ENCODE data around the gene ROR1.
"Not testable (repeated sequence)": the region's sequence is repeated elsewhere in the genome, so short reads cannot be mapped to it uniquely, and the experiment has no call there.

Gene ROR1

DNA sequence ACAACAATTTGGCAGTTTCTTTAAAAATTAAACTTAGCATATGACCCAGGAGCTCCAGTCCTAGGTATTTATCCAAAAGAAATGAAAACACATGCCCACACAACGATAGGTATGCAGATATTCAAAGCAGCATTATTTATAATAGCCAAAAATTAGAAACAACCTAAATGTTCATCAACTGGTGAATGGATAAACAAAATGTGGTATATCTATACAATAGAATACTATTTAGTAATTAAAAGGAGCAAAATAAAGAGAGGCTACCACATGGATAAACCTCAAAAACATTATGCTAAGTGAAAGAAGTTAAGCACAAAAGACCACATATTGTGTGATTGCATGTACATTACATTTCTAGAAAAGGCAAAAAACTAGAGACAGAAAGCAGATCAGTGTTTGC, 51.3 kb downstream of the ROR1 start:
- DNase-seq, result no peak

DNA sequence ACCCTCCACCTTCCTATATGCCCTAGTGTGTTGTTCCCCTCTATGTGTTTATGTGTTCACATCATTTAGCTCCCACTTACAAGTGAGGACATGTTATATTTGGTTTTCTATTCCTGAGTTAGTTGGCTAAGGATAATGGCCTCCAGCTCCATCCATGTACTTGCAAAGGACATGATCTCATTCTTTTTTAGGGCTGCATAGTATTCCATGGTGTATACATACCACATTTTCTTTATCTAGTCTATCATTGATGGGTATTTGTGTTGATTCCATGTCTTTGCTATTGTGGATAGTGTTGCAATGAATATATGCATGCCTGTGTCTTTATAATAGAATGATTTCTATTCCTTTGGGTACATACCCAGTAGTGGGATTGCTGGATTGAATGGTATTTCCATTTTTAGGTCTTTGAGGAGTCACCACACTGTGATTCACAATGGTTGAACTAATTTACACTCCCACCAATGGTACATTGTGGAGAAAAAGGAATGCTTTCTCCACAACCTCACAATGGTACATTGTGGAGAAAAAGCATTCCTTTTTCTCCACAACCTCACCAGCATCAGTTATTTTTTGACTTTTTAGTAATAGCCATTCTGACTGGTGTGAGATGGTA, 52.5 kb downstream of the ROR1 start:
- DNase-seq, result not testable (repeated sequence)

DNA sequence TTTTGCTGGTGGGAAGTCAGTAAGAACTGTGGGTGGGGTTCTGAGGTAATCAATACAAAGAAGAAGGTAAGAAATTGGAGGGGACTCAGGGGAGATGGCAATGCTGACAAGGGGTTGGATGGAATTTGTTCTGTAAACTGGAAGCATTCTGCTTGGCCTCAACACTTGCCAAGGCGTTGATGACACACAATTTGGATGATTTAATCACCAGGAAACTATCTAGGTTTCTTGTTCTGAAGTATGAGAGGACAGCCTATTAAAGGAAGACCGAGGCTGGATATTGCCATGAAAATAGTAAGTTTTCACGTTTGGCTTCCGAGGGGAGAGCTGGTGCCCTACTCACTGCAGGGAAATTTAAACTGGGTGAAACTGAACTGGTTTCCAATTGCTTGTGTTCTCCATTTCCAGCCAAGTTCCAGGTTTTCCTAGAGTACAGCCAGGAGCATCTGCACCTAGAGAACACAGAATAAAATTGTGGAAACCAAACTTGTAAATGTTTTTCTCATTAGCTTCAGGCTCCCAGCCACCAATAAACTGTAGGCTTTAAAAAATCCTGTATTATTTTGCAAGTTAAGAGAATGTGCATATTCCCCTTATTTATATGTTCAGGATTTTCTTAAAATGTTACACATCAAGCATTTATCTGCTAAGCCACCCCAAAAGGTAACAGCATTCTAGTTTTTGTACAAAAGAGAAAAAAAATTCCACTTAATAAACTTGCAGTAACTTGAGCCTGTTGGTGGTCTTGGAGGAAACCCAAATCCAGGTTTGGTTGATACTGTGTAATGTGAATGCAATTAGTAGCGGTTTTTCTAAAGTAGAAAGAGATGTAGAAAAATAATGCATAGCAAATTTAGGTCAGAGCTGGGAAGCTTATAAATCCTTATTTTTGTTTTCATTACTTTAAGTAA, 53.8 kb downstream of the ROR1 start:
- DNase-seq, result peak; percentile 53 to 76

DNA sequence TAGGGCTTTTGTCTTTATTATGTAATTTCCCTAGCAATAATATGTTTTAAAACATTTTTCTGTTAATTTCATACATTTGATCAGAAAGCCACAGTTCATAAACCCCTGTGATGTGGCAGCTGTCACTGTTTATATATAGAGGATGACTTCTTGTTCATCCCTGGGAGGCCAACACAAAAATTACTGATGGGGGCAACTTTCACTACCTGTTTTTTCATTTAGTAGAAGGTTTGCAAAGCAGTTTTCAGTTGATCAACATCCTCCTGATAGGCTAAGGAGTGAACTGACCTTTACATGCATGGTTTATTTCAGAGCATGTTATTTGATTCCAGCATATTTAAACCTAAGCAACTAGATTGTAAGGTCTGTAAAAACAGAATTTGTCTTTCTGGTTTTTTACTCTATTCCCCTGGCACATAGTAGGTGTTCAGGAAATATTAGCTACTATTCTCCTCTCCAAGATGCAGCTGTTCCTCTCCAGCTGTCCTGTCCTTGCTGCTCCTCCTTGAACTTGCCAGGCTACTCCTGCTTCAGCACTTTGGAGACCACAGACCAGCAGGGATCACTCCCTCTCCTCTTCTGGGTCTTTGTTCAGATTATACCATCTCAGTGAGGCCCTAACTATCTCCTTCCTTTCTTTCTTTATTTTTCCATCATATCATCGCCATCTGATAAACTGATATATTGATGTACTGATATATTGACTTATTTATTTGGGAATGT, 54.7 kb downstream of the ROR1 start:
- no peak for DNase-seq

DNA sequence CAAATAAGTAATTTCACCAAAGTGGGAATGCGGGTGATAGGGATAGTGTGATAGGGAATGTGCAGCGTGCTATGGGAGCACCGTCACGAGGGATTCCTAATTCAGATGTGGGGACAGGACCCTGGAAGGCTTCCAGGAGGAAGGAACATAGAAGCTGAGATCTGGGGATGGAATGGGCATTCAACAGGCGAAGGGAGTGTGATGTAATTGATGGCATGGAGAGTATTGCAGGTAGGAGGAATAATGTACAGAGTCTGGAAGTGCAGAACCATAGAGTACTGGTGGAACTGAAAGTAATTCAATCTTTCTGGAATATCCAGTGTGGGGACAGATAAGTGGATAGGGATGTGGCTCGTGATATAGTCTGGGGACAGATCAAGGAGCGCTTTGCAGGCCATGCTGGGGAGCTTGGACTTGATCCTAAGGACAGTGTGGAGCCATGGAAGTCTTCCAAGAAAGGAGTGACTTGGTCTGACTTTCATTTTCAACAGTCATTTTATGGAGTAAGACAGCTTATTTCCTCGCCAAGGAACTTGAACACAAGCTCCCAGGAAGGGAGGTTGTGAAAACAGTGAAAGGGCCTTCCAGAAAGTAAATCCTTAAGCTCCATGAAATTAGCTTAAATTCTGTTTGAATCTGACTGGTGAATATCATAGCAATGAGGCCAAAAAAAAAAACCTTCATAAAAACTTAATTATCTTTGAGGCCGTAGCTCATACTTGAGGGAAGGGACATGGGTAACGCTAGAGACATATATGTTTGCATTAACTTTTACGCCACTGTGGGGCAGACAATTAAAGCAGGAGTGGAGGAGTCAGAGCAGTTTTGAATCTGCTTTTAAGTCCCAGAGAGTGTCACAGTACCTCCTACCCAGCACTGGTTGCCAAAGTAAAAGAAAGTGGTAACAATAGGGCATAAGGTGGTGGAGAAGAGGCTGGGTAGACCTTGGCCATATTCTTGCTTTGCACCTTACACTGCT, 55.8 kb downstream of the ROR1 start:
- peak; percentile 56 to 82 for DNase-seq

DNA sequence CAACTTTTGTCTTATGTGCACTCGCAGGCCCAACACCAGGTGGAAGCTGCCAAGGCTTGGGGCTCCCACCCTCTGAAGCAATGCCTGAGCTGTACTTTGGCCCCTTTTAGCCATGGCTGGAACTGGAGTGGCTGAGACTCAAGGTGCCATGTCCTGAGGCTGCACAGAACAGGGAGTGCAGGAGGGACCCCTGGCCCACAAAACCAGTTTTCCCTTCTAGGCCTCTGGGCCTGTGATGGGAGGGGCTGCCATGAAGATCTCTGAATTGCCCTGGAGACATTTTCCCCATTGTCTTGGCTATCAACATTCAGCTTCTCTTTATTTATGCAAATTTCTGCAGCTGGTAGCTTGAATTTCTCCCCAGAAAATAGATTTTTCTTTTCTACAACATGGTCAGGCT, 57.6 kb downstream of the ROR1 start:
- no peak for DNase-seq

DNA sequence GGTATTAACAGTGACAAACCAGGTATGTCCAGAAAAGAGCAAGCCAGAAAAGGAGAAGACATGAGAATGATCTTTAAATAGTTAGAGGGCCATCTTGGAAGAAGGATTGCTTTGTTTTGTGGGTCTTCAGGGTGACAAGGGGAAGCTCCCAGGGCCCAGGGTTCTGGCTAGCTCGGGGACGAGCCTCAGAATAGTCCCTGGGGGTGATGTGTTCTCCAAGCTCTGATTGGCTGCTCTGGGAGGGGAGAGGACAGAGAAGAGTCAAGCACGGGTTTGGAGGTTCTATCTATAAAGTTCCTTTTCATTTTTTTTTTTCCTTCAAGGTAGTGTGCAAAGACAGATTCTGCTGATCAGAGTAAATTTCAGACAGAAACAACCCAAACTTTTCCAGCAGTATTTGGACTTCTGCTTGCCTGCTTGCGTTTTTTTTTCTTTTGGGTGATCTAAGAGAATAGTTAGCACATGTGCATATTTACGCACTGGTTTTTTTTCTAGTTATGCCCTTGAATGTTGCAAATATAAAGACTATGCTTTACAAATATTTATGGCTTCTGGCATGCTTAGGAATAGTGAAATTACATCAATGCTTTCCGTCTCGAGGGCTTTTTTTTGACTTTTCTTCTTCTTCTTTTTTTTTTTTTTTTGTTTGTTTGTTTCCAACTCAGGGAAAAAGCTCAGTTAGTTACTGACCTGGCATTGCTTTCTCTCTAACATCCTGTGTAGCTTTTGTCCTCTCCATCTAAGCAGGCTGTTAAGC, 59.7 kb downstream of the ROR1 start:
- DNase-seq, result no peak

DNA sequence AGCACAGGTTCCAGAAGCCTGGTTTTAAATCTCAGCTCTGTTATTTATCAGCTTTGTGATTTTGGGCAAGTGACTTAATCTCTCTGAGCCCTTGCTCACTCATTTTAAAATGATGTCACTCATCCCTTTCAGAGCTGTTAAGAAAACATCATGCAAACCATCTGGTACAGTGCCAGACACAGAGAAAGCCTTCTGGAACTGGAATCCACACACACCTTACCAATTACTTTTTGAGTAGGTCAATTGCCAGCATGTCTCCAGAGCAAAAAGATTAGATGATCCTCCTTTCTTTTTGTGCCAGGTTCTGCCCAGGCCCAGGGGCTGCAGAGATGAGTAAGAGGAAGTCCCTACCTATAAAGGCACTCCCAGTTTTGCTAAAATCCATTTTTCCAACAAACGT, 61.3 kb downstream of the ROR1 start:
- peak in 1 of 2 experiments; percentile 61 for DNase-seq

DNA sequence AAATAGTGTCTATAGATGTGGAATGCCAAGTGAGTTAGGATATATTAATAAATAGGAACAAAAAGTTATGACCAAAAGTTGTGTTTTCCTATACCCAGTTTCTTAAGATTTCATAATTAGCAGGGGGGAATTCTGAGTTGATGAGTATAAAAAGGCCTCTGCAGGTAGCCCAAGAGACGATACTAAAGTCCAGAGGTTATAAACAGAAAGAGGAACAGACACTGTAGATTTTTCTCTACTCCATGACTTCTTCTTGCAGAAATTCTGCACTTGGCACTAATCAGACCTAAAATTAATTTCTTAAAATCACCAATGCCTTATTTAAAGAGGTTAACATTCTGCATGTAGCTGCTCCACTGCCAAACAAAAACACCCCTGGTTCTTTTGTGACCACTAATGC, 62.6 kb downstream of the ROR1 start:
- no peak for DNase-seq

DNA sequence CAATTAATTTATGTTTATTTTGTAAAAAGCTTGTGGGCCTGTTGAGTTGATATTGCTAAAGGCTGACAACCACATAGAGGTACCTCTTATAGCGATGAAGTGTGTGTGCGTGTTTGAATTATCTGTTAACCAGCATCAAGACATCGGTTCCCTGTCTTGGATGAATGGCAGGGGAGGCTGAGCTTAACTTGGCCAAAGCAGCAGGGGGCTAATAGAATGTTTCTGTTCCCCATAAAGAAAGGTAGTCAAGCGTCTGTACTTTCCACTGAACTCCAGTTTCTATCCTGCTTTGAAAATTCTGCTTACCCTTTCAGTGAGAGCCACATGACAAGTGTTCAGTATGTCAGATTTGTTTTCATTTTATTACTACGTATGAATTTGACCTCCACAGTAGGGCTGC, 63.0 kb downstream of the ROR1 start:
- no peak for DNase-seq

DNA sequence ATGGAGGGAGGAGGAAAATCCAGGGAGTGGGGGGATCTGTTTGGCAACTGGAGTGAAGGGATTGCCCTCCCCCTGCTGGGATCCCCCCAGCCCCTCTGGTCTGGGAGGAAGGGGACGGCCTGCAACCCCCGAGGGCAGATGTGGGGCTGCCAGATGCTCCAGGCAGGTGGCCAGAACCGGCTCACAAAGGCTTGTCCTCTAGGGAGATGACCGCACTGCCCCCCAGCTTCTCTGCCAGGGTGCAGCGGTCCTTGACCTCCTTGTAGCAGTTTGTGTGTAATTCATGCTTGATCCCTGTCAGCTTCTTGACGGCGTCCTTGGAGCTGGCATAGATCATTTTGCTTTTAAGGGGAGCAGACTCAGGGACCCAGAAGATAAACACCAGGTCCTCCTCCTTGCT, 69.2 kb downstream of the ROR1 start:
- no peak for DNase-seq

DNA sequence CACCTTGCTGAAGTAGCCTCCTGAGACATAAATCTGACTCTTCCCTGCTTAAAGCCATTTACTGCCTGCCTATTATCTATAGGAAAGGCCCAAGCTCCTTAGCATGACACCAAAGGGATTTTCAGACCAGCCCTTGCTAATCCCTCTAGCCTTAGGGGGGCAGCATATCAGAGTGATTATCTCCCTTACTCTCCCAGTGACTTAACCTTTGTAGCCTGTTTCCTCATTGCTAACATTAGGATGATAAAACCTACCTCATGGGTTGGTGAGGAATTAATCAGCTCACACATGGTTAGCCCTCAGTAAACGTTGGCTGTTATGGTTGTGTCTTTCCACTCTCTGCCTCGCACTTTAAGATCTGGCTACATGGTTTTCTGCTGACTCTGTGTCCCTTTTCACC, 70.1 kb downstream of the ROR1 start:
- no peak for DNase-seq

DNA sequence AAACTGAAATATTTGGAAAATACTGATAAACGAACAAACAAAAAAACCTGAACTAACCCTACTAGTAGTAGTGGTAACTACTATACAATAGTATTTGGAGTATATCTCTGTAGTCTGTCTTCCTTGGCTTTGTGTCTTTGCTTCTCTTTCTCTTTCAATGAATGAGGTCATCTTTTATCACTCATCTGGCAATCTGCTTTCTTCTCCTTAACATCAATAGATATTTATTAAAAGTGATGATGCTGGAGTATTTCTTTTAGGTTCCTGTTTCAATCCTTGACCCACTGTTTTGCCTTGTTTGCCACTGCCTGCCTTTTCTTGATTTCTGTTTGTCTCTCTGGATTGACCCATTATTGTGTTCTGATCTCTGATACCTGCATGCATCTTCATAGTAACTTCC, 71.5 kb downstream of the ROR1 start:
- DNase-seq, result no peak

DNA sequence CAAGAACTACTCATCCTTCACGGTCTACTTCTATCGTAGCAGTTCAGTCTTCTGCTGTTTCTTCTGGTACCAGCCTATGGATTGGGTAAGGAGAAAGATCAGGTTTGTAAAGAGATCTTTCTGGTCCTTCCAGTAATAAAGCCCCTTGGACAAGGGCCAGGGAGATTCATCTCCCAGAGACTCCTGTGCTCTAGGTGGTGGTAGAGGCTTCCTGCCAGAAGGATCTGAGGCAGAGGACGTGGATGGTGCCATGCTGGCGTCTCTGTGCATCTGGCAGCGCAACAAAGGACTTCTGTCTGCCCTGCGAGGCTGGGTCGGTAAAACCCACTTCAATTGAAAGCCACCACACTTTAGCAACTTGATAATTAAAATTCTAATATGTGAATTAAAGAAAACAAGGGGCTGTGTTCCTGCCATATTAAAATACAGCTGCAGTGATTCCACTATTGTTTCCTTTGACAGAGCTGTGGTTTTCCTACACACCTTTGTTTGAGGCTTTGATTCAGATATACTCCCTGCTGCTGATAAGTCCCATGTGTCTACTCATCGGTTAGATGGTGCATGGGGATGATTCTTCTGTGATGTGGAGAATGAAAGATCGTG, 73.6 kb downstream of the ROR1 start:
- peak; percentile 36 to 79 for DNase-seq

DNA sequence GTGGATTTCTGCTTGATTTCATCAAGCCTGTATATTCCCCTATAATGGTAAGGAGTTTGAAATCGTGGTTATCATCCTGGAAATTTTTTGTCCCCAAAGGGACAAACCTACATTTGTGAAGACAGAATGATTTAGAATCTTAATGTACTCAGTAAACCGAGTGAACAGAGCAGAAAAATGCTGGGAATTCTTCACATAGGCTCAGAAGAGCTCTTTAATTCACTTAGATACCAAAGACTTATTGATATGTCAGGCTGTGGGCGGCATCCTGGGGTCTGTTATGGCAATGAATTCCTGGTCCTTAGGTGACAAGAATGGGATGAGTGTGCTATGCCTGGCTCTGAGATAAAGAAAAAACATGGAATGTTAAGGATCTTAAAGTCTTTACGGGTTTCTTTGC, 74.9 kb downstream of the ROR1 start:
- DNase-seq, result no peak

DNA sequence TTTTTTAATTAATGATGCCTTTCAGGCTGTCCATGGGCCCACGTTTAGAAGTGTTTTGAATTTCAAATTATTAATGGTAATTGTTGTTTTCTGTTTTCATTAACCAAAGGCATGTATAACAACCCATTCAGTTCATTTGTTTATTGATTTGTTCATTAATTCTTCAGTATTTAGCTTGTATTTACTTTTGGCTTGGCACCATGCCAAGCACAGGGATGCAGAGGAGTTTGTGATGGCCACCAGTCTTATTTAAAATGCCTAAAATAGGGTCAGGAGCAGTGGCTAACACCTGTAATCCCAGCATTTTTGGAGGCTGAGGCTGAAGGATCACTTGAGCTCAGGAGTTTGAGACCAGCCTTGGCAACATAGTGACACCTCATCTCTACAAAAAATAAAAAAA, 75.3 kb downstream of the ROR1 start:
- peak in 1 of 2 experiments; percentile 8 for DNase-seq

DNA sequence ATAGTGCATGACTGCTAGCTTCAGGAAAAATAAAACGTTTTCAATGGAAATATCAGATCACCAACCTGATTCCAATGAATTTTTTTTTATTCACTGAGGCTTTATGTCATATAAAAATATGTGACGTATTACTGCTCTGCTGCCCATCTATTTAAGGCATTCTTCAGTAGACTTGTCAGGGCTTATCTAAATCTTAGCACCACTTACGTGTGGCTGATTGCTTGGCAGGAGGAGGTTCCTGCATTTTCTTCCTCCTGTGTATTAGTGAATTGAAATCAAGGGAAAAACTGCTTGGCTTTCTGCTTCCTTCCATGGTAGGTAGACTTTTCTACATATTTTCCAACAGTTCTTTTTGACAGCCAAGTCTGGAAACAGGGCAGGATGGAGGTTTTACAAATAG, 80.3 kb downstream of the ROR1 start:
- DNase-seq, result no peak

DNA sequence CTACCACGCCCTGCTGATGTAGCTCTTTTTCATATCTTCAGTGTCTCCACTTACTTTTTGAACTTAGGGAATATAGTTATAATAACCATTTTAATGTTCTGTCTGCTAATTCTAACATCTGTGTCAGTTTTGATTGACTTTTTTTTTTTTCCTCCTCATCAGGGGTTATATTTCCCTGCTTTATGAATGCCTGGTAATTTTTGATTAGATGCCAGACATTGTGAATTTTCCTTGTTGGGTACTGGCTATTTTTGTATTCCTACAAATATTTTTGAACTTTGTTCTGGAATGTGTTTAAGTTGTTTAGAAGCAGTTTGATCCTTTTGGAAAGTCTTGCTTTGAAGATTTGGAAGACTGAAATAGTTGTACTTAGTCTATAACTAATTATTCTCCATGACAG, 82.1 kb downstream of the ROR1 start:
- no peak for DNase-seq

DNA sequence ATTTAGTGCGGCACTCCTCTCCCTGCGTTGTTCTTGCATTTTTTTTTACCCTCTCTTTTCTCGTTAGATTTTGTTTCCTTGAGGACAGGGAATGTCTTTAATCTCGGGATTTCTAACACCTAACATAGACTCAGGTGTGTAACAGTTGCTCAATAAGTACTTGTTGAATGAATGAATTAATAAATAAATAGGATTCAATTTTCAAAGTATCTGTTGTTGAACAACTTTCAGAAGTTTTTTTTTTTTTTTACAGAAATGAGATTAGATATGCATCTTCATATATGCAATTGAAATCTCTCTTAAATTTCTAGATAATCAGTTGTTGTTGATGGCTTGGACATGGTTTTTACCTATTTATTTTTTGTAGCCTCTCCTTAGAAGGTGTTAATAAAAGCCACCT, 83.1 kb downstream of the ROR1 start:
- DNase-seq, result no peak

DNA sequence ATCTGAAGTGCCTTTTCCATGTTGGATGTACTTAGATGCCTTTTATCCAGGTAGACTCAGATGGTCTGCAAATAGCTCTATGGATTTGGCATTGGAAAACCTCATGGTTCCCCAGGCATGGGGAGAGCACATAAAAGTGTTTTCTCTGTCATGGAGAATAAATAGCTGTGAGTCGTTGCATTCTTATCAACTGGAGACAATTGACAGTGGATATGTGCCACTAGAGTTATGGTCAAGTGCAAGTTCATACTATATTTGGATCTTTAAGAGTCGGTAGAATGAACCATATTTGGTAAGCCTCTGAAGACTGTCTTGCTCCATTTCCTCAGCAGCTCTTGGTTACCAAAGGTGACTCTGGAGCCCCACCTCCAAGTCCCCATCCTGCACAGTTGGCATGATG, 83.7 kb downstream of the ROR1 start:
- DNase-seq, result no peak

DNA sequence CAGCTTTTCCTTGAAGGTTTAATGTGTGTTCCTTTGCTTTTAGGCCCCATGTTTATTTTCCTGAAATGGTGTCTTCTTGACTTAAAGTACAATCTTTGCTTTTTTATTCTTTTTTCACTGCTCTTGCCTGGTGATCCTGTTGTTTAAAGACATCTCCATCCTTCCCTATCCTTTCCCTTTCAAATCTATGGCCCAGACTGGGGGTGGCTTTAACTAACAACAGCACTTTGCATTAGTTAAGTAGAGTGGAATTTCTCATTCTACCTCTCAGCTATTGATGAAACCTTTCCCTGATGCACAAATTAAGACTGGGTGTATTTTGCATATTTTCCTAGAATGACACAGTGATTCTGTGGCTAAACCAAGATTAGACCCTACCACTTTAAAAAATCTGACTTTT, 84.3 kb downstream of the ROR1 start:
- no peak for DNase-seq
